HG02885 (cell line): ENCODE measurements around the gene SGCA.

Experiments used
- ATAC-seq: cut with Tn5 transposase; IDR thresholded peaks from one replicate; pipeline ENCODE4 v1.9.1; 2021; ENCODE audit warnings: mild to moderate bottlenecking; ENCODE audit not compliant: unreplicated experiment, poor library complexity

Gene SGCA

DNA sequence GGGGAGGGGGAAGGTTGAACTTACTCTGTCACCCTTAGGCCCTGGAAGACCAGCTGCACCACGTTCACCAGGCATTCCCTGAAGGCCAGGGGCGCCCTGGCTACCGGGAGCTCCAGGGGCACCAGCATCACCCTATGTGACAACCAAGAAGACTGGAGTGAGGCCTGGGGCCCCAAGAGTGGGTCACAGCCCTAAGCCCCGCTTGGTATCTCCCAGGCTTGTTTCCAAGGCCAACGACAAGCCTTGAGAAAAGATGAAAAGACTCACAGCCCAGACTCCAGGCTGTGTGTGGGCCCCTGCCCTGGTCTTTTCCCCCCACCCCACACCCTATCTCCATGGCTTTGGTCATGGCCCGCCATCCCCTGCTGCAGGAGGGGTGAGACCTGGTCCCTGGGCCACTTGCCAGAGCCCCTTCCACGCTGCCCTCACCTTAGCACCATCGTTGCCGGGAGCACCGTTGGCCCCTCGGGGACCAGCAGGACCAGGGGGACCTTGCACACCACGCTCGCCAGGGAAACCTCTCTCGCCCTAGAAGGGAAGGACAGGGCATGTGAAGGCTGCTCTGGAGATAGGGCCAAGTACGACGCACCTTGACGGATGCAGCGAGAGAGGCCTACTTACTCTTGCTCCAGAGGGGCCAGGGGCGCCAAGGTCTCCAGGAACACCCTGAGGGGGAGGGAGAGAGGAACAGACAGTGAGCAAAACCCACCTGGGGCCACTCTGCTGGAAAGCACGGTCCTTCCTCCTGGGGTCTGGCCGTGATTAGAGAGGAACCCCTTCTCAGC is 25.7 kb downstream of the SGCA start:
- no peak for ATAC-seq

DNA sequence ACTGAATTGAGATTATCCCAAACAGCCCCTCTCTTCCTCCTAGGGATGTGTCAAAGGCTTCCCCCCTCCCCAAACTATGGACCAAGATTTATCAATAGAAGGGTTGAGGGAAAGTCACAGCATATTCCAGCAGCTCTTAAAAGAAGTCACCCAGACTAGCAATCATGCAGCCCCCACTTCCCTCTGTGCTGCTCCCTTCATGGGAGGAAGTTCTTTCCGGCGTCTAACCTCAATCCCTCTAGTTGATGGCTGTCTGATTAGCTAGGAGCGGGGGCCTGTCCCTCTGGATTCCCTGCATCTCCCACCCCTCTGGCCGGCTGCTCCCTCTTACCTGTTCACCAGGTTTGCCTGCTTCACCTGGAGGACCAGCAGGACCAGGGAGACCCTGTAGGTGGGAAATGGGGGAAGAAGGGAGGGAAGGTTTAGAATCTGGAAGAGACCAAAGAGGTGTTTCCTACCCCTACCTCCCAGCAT is 26.4 kb downstream of the SGCA start:
- ATAC-seq = no peak

- no peak for ATAC-seq
Measured at GRCh38 chr17:50192618-50193291, 26.9 kb downstream of the SGCA start.

DNA sequence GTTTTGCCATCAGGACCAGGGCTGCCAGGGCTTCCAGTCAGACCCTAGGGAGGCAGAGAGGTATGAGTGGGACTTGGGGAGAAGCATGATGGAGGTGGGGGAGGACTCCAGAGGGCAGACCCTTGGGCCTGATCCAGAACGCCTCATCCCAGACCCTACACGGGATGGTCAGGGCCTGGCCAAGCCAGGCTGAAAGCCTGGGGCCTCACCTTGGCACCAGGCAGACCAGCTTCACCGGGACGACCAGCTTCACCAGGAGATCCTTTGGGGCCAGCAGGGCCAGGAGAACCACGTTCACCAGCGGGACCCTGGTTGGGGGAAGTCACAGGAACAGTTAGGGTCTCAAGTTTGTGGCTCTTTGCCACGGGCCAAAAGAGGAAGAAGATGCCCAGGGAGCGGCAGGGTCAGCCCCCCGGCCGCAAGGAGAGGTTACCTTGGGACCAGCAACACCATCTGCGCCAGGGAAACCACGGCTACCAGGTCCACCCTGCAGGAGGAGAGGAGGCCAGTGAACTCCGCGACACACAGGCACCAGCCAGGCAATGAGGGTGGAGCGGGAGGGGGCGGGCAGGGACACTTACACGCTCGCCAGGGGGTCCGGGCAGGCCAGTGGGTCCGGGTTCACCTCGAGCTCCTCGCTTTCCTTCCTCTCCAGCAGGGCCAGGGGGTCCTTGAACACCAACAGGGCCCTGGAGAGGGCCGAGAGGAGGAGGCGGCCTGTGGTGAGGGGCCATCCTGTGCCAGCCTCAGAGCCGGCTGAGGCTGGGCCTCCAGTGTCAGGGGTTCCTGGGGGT is 28.5 kb downstream of the SGCA start:
- ATAC-seq = no peak

DNA sequence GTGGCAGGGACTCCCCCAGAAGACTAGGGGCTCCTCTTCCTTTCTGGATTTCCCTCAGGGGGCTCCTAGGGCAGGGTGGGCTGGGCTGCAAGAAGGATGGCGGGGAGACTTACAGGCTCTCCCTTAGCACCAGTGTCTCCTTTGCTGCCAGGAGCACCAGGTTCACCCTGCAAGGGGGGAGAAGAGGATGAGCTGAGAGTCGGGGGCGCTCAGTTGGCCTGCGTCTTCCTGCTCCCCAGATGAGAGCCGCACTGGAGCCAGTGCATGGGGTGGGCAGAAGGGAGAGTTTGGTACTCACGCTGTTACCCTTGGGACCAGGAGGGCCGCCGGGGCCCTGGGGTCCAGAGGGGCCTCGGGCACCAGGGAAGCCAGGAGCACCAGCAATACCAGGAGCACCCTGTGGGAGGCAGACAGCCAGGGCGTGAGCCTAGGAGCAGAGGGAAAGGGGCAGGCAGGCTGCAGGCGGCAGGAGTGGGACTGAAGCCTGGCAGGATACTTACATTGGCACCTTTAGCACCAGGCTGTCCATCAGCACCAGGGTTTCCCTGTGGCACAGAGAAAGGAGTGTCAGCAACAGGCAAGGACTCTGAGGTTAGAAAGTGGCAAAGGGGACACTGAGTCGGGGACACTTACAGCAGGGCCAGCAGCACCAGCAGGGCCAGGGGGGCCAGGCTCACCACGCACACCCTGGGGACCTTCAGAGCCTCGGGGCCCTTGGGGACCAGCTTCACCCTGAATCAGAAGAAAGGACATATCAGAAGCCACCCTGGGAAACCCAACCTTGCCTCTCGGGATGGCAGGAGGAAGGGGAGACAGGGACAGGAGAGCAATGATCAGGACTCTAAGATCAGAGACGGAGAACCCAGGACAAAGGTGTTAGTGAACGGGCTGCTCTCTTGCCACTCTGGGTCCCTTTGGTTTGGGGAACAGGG is 29.4 kb downstream of the SGCA start:
- ATAC-seq = no peak

DNA sequence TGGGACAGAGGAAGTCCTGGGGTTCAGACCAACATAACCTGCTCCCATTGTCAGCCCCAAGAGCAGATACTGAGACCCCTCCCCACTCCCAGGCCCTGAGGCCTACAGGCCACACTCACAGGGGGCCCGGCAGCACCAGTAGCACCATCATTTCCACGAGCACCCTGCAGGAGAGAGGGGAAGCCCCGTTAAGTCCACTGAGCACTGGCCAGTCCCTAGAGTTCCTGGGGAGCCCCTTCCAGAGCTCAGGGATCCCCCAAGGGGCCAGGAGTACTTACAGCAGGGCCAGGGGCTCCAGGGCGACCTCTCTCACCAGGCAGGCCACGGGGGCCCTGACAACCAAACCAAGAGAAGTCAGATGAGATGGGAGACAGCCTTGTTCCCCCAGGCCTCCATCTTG is 30.2 kb downstream of the SGCA start:
- ATAC-seq = no peak

DNA sequence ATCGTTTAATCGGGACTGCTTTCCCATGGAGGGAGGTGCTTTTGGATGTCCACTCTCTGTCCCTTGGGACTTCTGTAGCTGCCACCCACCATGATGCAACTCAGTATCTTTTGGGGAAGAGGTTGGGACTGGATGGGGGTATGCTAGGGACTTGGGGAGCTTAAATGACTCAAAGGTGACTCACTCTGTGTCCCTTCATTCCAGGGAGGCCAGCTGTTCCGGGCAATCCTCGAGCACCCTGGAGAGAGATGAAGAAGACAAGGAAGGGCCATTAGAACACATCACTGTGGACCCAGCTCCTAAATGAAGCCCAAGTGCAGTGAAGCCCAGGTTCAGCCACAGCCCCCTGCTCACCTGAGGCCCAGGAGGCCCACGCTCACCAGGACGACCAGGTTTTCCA is 31.0 kb downstream of the SGCA start:
- ATAC-seq = no peak

DNA sequence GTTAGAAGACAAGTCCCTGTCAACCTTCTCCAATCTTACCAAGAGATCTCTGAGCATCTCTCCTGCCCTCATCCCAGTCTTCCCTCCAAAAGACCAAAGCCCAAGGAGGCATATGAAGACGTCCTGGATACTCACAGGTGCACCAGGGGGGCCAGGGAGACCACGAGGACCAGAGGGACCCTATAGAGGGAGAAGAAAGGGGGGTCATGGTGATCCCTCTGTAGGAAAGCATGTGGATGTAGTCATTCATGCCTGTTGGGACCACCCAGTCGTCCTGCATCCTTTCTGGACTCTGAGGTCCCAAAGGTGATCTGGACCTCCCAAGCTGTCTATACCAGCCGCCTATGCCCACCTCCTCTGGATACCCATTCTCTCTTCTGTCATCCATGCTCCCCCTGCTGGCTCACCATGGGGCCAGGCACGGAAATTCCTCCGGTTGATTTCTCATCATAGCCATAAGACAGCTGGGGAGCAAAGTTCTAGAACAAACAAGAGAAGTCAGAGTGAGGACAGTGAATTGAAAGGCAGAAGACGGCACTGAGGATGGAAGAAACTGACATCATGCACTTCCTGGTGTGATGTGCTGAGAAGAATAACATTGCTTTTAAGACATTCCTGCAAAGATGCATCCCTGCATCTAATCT is 32.3 kb downstream of the SGCA start:
- no peak for ATAC-seq

- ATAC-seq = no peak
Measured at GRCh38 chr17:50199211-50199802, 33.5 kb downstream of the SGCA start.

- ATAC-seq = peak; percentile 41
Measured at GRCh38 chr17:50199803-50200456, 34.1 kb downstream of the SGCA start.

- ATAC-seq = peak; percentile 64
Measured at GRCh38 chr17:50200457-50201275, 34.9 kb downstream of the SGCA start.

DNA sequence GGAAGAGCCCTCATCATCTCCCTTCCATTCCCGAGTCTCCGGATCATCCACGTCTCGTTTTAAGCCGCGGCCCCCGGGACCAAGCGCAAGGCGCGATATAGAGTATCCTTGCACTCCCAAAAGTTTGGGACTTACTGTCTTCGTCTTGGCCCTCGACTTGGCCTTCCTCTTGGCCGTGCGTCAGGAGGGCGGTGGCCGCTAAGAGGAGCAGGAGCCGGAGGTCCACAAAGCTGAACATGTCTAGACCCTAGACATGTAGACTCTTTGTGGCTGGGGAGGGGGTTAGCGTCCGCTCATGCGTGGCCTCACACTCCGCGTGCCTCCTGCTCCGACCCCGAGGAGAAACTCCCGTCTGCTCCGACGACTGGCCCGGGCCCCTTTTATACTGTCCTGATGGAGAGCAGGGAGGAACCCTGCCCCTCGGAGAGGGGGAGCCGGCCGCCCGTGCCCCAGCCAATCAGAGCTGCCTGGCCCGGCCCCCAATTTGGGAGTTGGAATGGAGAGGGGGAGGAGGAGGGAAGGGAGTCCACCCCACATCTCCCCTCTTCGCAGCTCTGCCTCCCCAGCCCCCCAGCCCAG is 35.6 kb downstream of the SGCA start, which contains the start of gene COL1A1:
TSS of gene COL1A1 (minus strand) at position 356 of the 579 bp plus-strand sequence. CDS start at position 238, 118 bp downstream.
- ATAC-seq = no peak

GRCh38 chr17:50203086-50203485 is 37.3 kb downstream of the SGCA start:
- ATAC-seq = no peak

- ATAC-seq = no peak
Measured at GRCh38 chr17:50203604-50204345, 38.0 kb downstream of the SGCA start.

DNA sequence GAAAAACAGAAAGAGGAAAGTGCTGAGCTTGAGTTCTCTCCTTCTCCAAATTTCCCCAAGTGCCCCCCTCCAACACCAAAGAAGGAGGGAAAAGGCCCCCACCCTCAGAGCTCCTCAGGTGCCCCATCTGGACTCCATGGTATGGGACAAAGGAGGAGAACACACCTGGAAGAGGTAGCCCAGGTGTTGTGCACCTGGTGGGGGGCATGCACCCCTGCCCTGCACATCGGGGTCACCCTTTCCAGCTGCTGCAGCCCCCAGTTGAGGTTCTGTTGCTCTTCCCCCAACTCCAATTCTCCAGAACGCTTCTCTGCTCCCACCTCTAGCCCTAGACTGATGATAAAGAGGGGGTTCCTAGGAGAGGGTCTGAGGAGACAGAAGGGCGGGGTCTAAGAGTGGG is 38.6 kb downstream of the SGCA start:
- no peak for ATAC-seq

DNA sequence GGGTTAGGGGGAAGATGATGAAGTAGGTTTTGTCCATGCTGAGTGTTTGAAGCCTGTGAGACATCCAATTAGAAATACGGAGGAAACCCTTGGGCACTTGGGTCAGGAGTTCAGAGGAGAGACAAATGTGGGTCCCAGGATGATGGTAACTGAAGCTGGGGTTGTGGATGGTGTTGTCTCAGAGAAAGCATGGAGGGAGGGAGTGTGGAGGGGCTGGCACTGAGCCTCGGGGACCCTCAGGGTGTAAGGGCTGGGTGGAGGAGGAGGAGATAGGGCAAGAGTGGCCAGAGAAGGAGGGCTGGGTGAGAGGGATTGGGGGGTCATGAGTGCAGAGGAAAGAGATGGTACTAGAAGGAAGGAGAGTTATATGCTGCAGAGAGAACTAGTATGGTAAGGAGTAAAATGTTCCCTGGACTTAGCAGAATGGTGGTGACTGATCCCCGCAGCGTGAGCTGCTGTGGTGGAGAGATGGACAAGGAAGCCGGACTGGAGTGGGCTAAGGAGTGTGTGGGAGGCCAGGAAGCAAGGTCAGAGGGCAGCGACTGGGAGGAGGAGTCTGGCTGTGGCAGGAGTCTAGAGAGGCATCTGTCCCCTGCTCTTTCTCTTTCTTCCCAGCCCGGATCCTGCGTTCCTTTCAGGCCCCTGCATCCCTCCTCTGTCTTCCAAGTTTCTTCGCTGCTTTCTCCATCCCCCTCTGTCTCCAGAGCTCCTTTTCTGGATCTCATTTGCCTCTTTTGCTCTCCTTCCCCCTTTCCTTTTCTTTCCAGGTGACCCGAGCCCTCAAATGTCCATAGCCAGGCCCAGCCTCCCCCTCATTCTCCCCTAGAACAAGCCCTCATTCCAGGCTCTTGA is 39.5 kb downstream of the SGCA start:
- ATAC-seq = no peak
